SU-DHL-6 (cell line): ENCODE measurements around the gene NDUFS6.

Source experiments
- H2AFZ ChIP-seq: fragments of 200-600 bp; sonication (generic); 2 replicates; pipeline ENCODE4 v1.6.1; 2014; ENCODE audit warnings: low read depth, mild to moderate bottlenecking, moderate library complexity, mixed read lengths, antibody characterized with exemption, low read length; ENCODE audit not compliant: severe bottlenecking
- H3F3A ChIP-seq: fragments of 200-600 bp; shearing (Covaris generic); 2 replicates; pipeline ENCODE4 v1.6.0; 2016; ENCODE audit warnings: antibody characterized with exemption, mild to moderate bottlenecking; ENCODE audit not compliant: insufficient read depth
- H3K27ac ChIP-seq: fragments of 200-600 bp; sonication (generic); 2 replicates; pipeline ENCODE4 v1.5.1; 2016; ENCODE audit warnings: low read depth, mild to moderate bottlenecking, low read length, moderate library complexity, mixed read lengths
- H3K27me3 ChIP-seq: fragments of 200-600 bp; sonication (generic), shearing (Covaris generic); 2 replicates; pipeline ENCODE4 v1.6.0; 2014; ENCODE audit warnings: mild to moderate bottlenecking, low read length
- H3K36me3 ChIP-seq: fragments of 200-600 bp; sonication (generic); 2 replicates; pipeline ENCODE4 v1.6.1; 2014; ENCODE audit warnings: mild to moderate bottlenecking, low read length, mixed read lengths
- H3K4me2 ChIP-seq: fragments of 300-600, 200-600 bp; shearing (Covaris generic), sonication (generic); 2 replicates; pipeline ENCODE4 v1.6.0; 2014; ENCODE audit warnings: low read length, low read depth, mild to moderate bottlenecking; ENCODE audit not compliant: poor library complexity, severe bottlenecking
- H3K4me3 ChIP-seq: fragments of 200-600 bp; sonication (generic); 2 replicates; pipeline ENCODE4 v1.5.1; 2014; ENCODE audit warnings: antibody characterized with exemption, low read length, mild to moderate bottlenecking, mixed read lengths; ENCODE audit not compliant: insufficient read depth, poor library complexity, severe bottlenecking
- H3K79me2 ChIP-seq: fragments of 200-600 bp; sonication (generic); 2 replicates; pipeline ENCODE4 v1.6.1; 2014; ENCODE audit warnings: mild to moderate bottlenecking, low read length, moderate library complexity; ENCODE audit not compliant: insufficient read depth
- H3K9ac ChIP-seq: fragments of 200-600 bp; sonication (generic); 2 replicates; pipeline ENCODE4 v1.7.0; 2014; ENCODE audit warnings: mild to moderate bottlenecking, low read length
- H3K9me2 ChIP-seq: fragments of 200-600 bp; sonication (generic); replicated peaks from 2 replicates; pipeline ENCODE4 v1.6.1; 2014; ENCODE audit warnings: low read length; ENCODE audit not compliant: insufficient read depth
- H3K9me3 ChIP-seq: fragments of 200-600 bp; sonication (generic); 2 replicates; pipeline ENCODE4 v1.6.1; 2014; ENCODE audit warnings: low read length, mixed read lengths; ENCODE audit not compliant: insufficient read depth
- H4K20me1 ChIP-seq: fragments of 200-600 bp; sonication (generic); 2 replicates; pipeline ENCODE4 v1.6.1; 2014; ENCODE audit warnings: low read depth, mild to moderate bottlenecking, antibody characterized with exemption, low read length, moderate library complexity, mixed read lengths
- CTCF ChIP-seq: fragments of 200-600 bp; sonication (generic); IDR thresholded peaks from one replicate; pipeline ENCODE4 v1.5.1; 2017; ENCODE audit warnings: antibody characterized with exemption, mild to moderate bottlenecking, low read length, moderate library complexity; ENCODE audit not compliant: insufficient read depth, poor library complexity, severe bottlenecking
- EZH2phosphoT487 ChIP-seq: fragments of 200-600 bp; sonication (generic), shearing (Covaris generic); conservative IDR thresholded peaks from 2 replicates; pipeline ENCODE4 v1.6.1; 2018; ENCODE audit warnings: mild to moderate bottlenecking, antibody characterized with exemption, low read length, moderate library complexity, mixed read lengths

The NDUFS6 gene

GRCh38 chr5:1821862-1822261 lies 20.7 kb downstream of the NDUFS6 start:
- Histone ChIP-seq H3K27me3 (no peaks in the 10 kb centered on the region), H3K4me3 (no peak overlapping the region), H3K4me2 (no peak overlapping the region), H3K9ac (no peak overlapping the region), H3K9me3 (no peaks in the 10 kb centered on the region), H4K20me1 (no peaks in the 10 kb centered on the region), H3F3A (no peaks in the 10 kb centered on the region), H2AFZ (no peak overlapping the region), H3K9me2 (no peaks in the 10 kb centered on the region), H3K27ac (no peak overlapping the region), H3K79me2 (no peaks in the 10 kb centered on the region), H3K36me3 (peaks cover 8% of the 10 kb centered on the region; the same call in 1 of the 2 replicates)
- TF ChIP-seq CTCF (no peak), EZH2phosphoT487 (no peak)

- Histone ChIP-seq H3K27me3 (no peaks in the 10 kb centered on the region), H4K20me1 (no peaks in the 10 kb centered on the region), H3K9me2 (no peaks in the 10 kb centered on the region), H2AFZ (no peak overlapping the region), H3K4me2 (no peak overlapping the region), H3K79me2 (no peaks in the 10 kb centered on the region), H3K9ac (no peak overlapping the region), H3K4me3 (no peak overlapping the region), H3K36me3 (peaks cover 8% of the 10 kb centered on the region; the same call in 1 of the 2 replicates), H3K27ac (no peak overlapping the region), H3K9me3 (no peaks in the 10 kb centered on the region), H3F3A (no peaks in the 10 kb centered on the region)
- TF ChIP-seq EZH2phosphoT487 (no peak), CTCF (no peak)
Measured at GRCh38 chr5:1823381-1824034, 22.3 kb downstream of the NDUFS6 start.

- no peaks in the 10 kb centered on the region for H3F3A ChIP-seq
- no peaks in the 10 kb centered on the region for H3K27me3 ChIP-seq
- H3K9ac ChIP-seq, result no peak overlapping the region
- H4K20me1 ChIP-seq, result no peaks in the 10 kb centered on the region
- H3K9me2 ChIP-seq, result no peaks in the 10 kb centered on the region
- H3K27ac ChIP-seq, result no peak overlapping the region
- no peak overlapping the region for H3K4me2 ChIP-seq
- H2AFZ ChIP-seq, result no peak overlapping the region
- TF ChIP-seq EZH2phosphoT487, result no peak
- peaks cover 8% of the 10 kb centered on the region; the same call in 1 of the 2 replicates for H3K36me3 ChIP-seq
- no peaks in the 10 kb centered on the region for H3K79me2 ChIP-seq
- no peak overlapping the region for H3K4me3 ChIP-seq
- H3K9me3 ChIP-seq, result no peaks in the 10 kb centered on the region
Measured at GRCh38 chr5:1824109-1824821, 23.1 kb downstream of the NDUFS6 start.
